Measurements from ENCODE around the gene TMEM108.

Gene TMEM108

DNA sequence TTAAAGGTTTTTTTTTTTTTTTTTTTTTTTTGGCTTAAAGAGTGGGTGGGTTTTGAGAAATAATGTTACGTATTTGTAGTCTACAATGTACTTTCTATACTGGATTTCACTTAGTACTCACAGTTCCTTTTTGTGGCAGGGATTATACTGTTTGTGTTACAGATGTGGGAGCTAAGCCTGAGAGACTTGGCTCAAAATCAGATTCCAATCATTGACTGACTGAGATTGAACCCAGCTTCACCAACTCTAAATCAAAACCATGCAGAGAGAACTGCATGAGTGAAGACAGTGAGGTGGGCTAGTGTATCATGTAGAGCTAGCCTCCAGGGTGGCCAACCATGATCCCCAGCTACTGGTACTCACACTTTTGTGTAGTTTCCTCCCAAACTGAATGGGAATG lies 68.0 kb downstream of the TMEM108 start:
- TF ChIP-seq, protein P1, sequence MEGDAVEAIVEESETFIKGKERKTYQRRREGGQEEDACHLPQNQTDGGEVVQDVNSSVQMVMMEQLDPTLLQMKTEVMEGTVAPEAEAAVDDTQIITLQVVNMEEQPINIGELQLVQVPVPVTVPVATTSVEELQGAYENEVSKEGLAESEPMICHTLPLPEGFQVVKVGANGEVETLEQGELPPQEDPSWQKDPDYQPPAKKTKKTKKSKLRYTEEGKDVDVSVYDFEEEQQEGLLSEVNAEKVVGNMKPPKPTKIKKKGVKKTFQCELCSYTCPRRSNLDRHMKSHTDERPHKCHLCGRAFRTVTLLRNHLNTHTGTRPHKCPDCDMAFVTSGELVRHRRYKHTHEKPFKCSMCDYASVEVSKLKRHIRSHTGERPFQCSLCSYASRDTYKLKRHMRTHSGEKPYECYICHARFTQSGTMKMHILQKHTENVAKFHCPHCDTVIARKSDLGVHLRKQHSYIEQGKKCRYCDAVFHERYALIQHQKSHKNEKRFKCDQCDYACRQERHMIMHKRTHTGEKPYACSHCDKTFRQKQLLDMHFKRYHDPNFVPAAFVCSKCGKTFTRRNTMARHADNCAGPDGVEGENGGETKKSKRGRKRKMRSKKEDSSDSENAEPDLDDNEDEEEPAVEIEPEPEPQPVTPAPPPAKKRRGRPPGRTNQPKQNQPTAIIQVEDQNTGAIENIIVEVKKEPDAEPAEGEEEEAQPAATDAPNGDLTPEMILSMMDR (IDR thresholded peaks at IDR 0.05; ENCODE audit: low read depth, low read length, missing control alignments) = no peak
- H3K4me3 ChIP-seq (replicated peaks; ENCODE audit: low read depth, low read length) = no peak overlapping the region
- no peak for DNase-seq (ENCODE audit: extremely low read depth, low read depth)

GRCh38 chr3:133112666-133113065 lies 74.5 kb downstream of the TMEM108 start:
- TF ChIP-seq, protein P1 (IDR thresholded peaks at IDR 0.05; ENCODE audit: low read depth, low read length, missing control alignments) = no peak
- DNase-seq (ENCODE audit: extremely low read depth, low read depth) = no peak
- no peak overlapping the region for H3K4me3 ChIP-seq (replicated peaks; ENCODE audit: low read depth, low read length)

GRCh38 chr3:133113526-133113925 lies 75.3 kb downstream of the TMEM108 start:
- no peak overlapping the region for H3K4me3 ChIP-seq (replicated peaks; ENCODE audit: low read depth, low read length)
- TF ChIP-seq, protein P1 (IDR thresholded peaks at IDR 0.05; ENCODE audit: low read depth, low read length, missing control alignments) = no peak
- DNase-seq (ENCODE audit: extremely low read depth, low read depth) = no peak

- no peak for DNase-seq (ENCODE audit: extremely low read depth, low read depth)
- H3K4me3 ChIP-seq (replicated peaks; ENCODE audit: low read depth, low read length) = no peak overlapping the region
- TF ChIP-seq, protein P1 (IDR thresholded peaks at IDR 0.05; ENCODE audit: low read depth, low read length, missing control alignments) = no peak
Measured at GRCh38 chr3:133113927-133114597, 75.9 kb downstream of the TMEM108 start.

GRCh38 chr3:133115176-133115575 lies 77.0 kb downstream of the TMEM108 start:
- H3K4me3 ChIP-seq (replicated peaks; ENCODE audit: low read depth, low read length) = no peak overlapping the region
- TF ChIP-seq, protein P1 (IDR thresholded peaks at IDR 0.05; ENCODE audit: low read depth, low read length, missing control alignments) = no peak
- DNase-seq (ENCODE audit: extremely low read depth, low read depth) = no peak

DNA sequence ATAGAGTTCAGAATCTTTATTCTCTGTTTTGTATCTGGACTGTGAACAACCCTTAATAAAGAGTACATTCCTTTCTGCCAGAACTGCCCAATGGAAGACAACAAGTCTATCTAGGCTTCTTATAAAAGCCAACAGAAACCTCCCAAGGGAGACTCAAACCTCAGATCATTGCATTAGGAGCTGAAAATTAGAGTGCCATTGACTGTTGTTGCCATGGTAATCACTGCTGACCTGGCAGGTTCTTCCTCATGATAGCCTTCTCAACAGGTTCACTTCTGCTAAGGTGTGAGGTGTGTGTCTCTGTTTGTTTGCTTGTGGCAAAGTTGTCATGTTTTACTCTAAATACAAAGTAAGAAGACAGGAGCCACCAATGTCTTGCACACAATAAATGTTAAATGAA lies 79.2 kb downstream of the TMEM108 start:
- no peak overlapping the region for H3K4me3 ChIP-seq (replicated peaks; ENCODE audit: low read depth, low read length)
- no peak for DNase-seq (ENCODE audit: extremely low read depth, low read depth)
- TF ChIP-seq, protein P1 (IDR thresholded peaks at IDR 0.05; ENCODE audit: low read depth, low read length, missing control alignments) = no peak

DNA sequence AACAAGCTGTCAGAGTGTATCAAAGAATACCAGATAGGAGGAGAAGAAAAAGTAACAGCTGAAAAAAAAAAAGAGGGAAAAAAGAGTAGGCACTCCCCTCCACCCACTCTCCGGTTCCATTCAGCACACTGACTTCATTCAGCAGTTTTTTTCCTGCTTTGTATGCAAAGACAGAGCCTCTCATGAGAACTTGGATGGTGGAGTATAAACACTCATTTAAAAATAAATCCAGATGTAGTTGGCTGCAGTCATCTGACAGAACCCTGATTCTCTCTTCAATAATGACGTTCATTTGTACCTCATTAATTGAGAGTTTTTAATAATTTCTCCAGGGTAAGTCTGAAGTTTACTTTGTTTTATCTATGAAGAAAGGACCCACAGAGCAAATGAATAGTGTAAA lies 81.0 kb downstream of the TMEM108 start:
- TF ChIP-seq, protein P1 (IDR thresholded peaks at IDR 0.05; ENCODE audit: low read depth, low read length, missing control alignments) = no peak
- H3K4me3 ChIP-seq (replicated peaks; ENCODE audit: low read depth, low read length) = no peak overlapping the region
- DNase-seq (ENCODE audit: extremely low read depth, low read depth) = no peak
